HG03521 (cell line): ENCODE data around the gene CD2BP2.
"Not testable (repeated sequence)": the region's sequence is repeated elsewhere in the genome, so short reads cannot be mapped to it uniquely, and the experiment has no call there.

Source experiments
- ATAC-seq: cut with Tn5 transposase; IDR thresholded peaks from one replicate; pipeline ENCODE4 v1.9.1; 2021; ENCODE audit warnings: mild to moderate bottlenecking, moderate library complexity; ENCODE audit not compliant: unreplicated experiment

The CD2BP2 gene

GRCh38 chr16:30348113-30348512, 7.0 kb downstream of the CD2BP2 start:
- ATAC-seq: no peak

GRCh38 chr16:30346286-30346685, 8.8 kb downstream of the CD2BP2 start:
- ATAC-seq: no peak

GRCh38 chr16:30343491-30343820, 11.7 kb downstream of the CD2BP2 start:
- not testable (repeated sequence) for ATAC-seq

GRCh38 chr16:30342751-30343490, 12.2 kb downstream of the CD2BP2 start:
- no peak for ATAC-seq

- ATAC-seq: not testable (repeated sequence)
Measured at GRCh38 chr16:30341971-30342370, 13.1 kb downstream of the CD2BP2 start.

GRCh38 chr16:30340621-30341020, 14.5 kb downstream of the CD2BP2 start:
- no peak for ATAC-seq

- ATAC-seq: not testable (repeated sequence)
Measured at GRCh38 chr16:30338715-30339114, 16.4 kb downstream of the CD2BP2 start.

- ATAC-seq: not testable (repeated sequence)
Measured at GRCh38 chr16:30337964-30338357, 17.1 kb downstream of the CD2BP2 start.

GRCh38 chr16:30335598-30336474, 19.3 kb downstream of the CD2BP2 start:
- ATAC-seq: peak; percentile 2

GRCh38 chr16:30335028-30335597, 20.0 kb downstream of the CD2BP2 start:
- peak; percentile 78 for ATAC-seq

- peak; percentile 83 for ATAC-seq
Measured at GRCh38 chr16:30334473-30334989, 20.6 kb downstream of the CD2BP2 start.

GRCh38 chr16:30324220-30324619, 30.9 kb downstream of the CD2BP2 start:
- ATAC-seq: not testable (repeated sequence)

GRCh38 chr16:30318647-30319046, 36.5 kb downstream of the CD2BP2 start:
- ATAC-seq: not testable (repeated sequence)

GRCh38 chr16:30310937-30311336, 44.2 kb downstream of the CD2BP2 start:
- ATAC-seq: not testable (repeated sequence)

GRCh38 chr16:30309255-30309654, 45.9 kb downstream of the CD2BP2 start:
- not testable (repeated sequence) for ATAC-seq
